Activated CD8-positive, alpha-beta T cell treated with anti-CD3 and anti-CD28 coated beads for 36 hours (primary cell): ENCODE measurements around the gene YPEL3. TPM values are rescaled to one million over a fixed set of nuclear protein-coding genes. Genes with fewer than 3 reads are reported as not detected.
A peak's percentile ranks its signal among the peaks of the same experiment; 100 is the strongest.

Experiments used
- ATAC-seq: fragments of 200-7000 bp; cut with Tn5 transposase; one replicate; pipeline ENCODE4 v1.10.0; 2021; ENCODE audit warnings: mild to moderate bottlenecking, moderate library complexity
- CTCF ChIA-PET: fragments of 350-600 bp; sonication (Branson Sonifier 250); formaldehyde crosslinking; loops from one replicate; lab custom pipeline; 2021; ENCODE audit warnings: antibody characterized with exemption; lab: Charles Lee
- POLR2A ChIA-PET: fragments of 350-600 bp; sonication (Branson Sonifier 250); formaldehyde crosslinking; loops from one replicate; lab custom pipeline; 2021; ENCODE audit warnings: antibody characterized with exemption; lab: Charles Lee
- DNase-seq: peaks from one replicate; pipeline ENCODE4 v3.0.0-alpha.2; 2020
- H3K27ac Mint-ChIP-seq: one replicate; pipeline ENCODE4 v1.8.0; 2021; ENCODE audit warnings: mild to moderate bottlenecking, mixed read lengths
- H3K27me3 Mint-ChIP-seq: one replicate; pipeline ENCODE4 v1.8.0; 2021; ENCODE audit warnings: mixed read lengths
- H3K36me3 Mint-ChIP-seq: one replicate; pipeline ENCODE4 v1.8.0; 2021; ENCODE audit warnings: low read depth, mixed read lengths
- H3K4me1 Mint-ChIP-seq: one replicate; pipeline ENCODE4 v1.8.0; 2021; ENCODE audit warnings: low read depth, mixed read lengths
- H3K4me3 Mint-ChIP-seq: one replicate; pipeline ENCODE4 v1.8.0; 2021; ENCODE audit warnings: mild to moderate bottlenecking, moderate library complexity, mixed read lengths
- H3K9me3 Mint-ChIP-seq: one replicate; pipeline ENCODE4 v1.8.0; 2021; ENCODE audit warnings: mixed read lengths
- intact Hi-C: fragments of 100-400 bp; cut with micrococcal nuclease; formaldehyde crosslinking; loops from one replicate; pipeline ENCODE4 v1.10.0; 2022
- total RNA-seq, 2 experiments: library from RNA; stranded (reverse); gene quantifications; one replicate each; pipeline ENCODE4 v1.2.3, GENCODE V29; 2021
- TF ChIP-seq, protein P1 (sequence below): fragments of 200-600 bp; IDR thresholded peaks from one replicate; pipeline ENCODE4 v1.8.0; 2022; ENCODE audit warnings: antibody characterized with exemption, mild to moderate bottlenecking

Gene YPEL3
- total RNA-seq, 2 experiments from 2014 or later, result 17.7 to 19.5 TPM

DNA sequence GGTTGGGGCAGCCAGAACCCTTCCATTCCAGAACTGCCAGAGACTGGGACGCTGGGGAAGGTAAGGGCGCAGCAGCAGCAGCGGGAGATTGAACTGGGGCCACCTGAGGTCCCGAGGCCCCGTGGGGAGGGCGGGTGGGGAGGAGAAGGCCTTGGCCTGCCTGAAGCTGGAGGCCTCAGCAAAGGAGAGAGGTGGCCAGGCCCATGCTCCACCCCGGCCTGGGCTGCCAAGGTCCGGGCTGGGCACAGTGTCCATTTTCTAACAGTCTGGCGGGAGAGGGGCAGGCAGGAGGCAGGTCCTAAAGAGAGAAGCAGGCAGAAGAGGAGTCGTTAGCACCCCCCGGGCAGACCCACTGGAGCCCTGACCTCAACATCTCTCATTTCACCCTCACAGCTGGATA is 18.4 kb upstream of the YPEL3 start:
- no peak for ATAC-seq
- H3K27ac Mint-ChIP-seq, result no peak overlapping the region
- TF ChIP-seq, protein P1, sequence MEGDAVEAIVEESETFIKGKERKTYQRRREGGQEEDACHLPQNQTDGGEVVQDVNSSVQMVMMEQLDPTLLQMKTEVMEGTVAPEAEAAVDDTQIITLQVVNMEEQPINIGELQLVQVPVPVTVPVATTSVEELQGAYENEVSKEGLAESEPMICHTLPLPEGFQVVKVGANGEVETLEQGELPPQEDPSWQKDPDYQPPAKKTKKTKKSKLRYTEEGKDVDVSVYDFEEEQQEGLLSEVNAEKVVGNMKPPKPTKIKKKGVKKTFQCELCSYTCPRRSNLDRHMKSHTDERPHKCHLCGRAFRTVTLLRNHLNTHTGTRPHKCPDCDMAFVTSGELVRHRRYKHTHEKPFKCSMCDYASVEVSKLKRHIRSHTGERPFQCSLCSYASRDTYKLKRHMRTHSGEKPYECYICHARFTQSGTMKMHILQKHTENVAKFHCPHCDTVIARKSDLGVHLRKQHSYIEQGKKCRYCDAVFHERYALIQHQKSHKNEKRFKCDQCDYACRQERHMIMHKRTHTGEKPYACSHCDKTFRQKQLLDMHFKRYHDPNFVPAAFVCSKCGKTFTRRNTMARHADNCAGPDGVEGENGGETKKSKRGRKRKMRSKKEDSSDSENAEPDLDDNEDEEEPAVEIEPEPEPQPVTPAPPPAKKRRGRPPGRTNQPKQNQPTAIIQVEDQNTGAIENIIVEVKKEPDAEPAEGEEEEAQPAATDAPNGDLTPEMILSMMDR, result no peak
- POLR2A ChIA-PET, result no interaction called here
- CTCF ChIA-PET, result interaction anchor here (2.8 to 5.7 kb wide), 2 partner anchors 11 to 22 kb away, joined by 21 to 36 read pairs; partner anchors contain the start of gene TBX6
- no peaks in the 10 kb centered on the region for H3K27me3 Mint-ChIP-seq
- intact Hi-C loops, result no loop called here
- H3K9me3 Mint-ChIP-seq, result no peaks in the 10 kb centered on the region
- H3K4me3 Mint-ChIP-seq, result no peak overlapping the region
- H3K4me1 Mint-ChIP-seq, result peaks cover 7% of the 10 kb centered on the region
- H3K36me3 Mint-ChIP-seq, result peaks cover 12% of the 10 kb centered on the region
- no peak for DNase-seq

GRCh38 chr16:30113711-30114333 is 17.8 kb upstream of the YPEL3 start:
- no peak for DNase-seq
- Mint-ChIP-seq H3K4me3 (no peak overlapping the region), H3K27me3 (no peaks in the 10 kb centered on the region), H3K27ac (peak overlapping the region; percentile 34), H3K36me3 (peaks cover 8% of the 10 kb centered on the region), H3K4me1 (peaks cover 6% of the 10 kb centered on the region), H3K9me3 (no peaks in the 10 kb centered on the region)
- TF ChIP-seq, protein P1, result no peak
- POLR2A ChIA-PET, result interaction anchor here (0.7 to 1.0 kb wide), 3 partner anchors 8 to 48 kb away, joined by 3 to 4 read pairs (median 3); partner anchors contain the start of gene ALDOA
- CTCF ChIA-PET, result interaction anchor here (1.0 to 5.7 kb wide), 6 partner anchors 10 to 65 kb away, joined by 3 to 36 read pairs (median 12); partner anchors contain the start of gene TBX6
- intact Hi-C loops, result no loop called here
- no peak for ATAC-seq

DNA sequence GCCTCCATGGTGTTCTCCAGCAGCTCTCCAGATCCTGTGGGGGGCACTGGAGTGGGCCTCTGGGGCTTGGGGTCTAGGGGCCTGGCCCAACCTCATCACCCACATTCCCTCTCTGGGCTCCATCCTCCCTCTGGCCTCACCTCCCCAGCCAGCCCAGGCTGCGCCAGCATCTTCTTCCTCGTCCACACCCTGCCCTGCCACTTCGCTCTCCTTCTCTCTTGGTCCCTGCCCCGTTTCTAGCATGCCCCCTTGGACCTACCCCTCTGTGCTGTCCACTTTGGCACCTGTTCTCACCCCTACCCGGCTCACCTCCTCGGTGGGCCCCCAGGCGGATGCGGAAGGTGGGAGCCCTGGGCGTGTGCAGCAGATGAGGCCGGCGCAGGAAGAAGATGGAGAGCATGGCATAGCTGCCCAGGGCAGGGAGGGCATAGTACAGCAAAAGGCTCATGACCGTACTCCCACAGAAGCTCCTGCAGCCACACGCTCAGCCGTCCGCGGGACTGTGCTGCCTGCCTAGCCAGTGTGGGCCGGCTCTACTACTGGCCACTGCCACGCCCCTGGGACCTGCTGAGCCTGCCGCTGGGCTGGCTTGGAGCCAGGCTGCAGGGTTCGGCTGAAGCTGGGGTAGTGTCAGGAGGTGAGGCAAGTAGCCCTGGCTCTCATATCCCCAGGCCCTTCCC is 17.2 kb upstream of the YPEL3 start, which contains the start of gene GDPD3:
GDPD3 (minus strand) TSS at position 507 of the 680 bp plus-strand sequence; CDS start at position 448, 59 bp downstream.
- no peak for ATAC-seq
- no peak for DNase-seq
- peak within 1 kb of the TSS; percentile 34 for H3K27ac Mint-ChIP-seq
- H3K4me1 Mint-ChIP-seq, result peaks cover 6% of the 10 kb centered on the region
- TF ChIP-seq, protein P1, result no peak
- no peaks in the 10 kb centered on the region for H3K9me3 Mint-ChIP-seq
- H3K27me3 Mint-ChIP-seq, result no peaks in the 10 kb centered on the region
- ChIA-PET POLR2A (interaction anchor here (0.7 to 1.4 kb wide), 7 partner anchors 8 to 48 kb away, joined by 3 to 6 read pairs (median 3); partner anchors contain the start of gene ALDOA), CTCF (interaction anchor here (0.6 to 5.7 kb wide), 14 partner anchors 8 to 73 kb away, joined by 3 to 36 read pairs (median 6); partner anchors contain the start of genes CORO1A, MAPK3, PPP4C and TBX6)
- no peak within 1 kb of the TSS for H3K4me3 Mint-ChIP-seq
- peaks cover 6% of the 10 kb centered on the region for H3K36me3 Mint-ChIP-seq
- intact Hi-C loops, result no loop called here

GRCh38 chr16:30112197-30113030 is 16.4 kb upstream of the YPEL3 start:
- ChIA-PET POLR2A (interaction anchor here (0.6 to 1.4 kb wide), 9 partner anchors 9 to 260 kb away, joined by 3 to 10 read pairs (median 3); partner anchors contain the start of gene ALDOA), CTCF (interaction anchor here (0.6 to 5.7 kb wide), 20 partner anchors 9 to 138 kb away, joined by 3 to 36 read pairs (median 4); partner anchors contain the start of genes C16orf92, CORO1A, MAPK3 and PPP4C)
- intact Hi-C loops, result no loop called here
- Mint-ChIP-seq H3K27me3 (no peaks in the 10 kb centered on the region), H3K36me3 (peaks cover 7% of the 10 kb centered on the region), H3K9me3 (no peaks in the 10 kb centered on the region), H3K4me1 (peaks cover 6% of the 10 kb centered on the region), H3K27ac (no peak overlapping the region), H3K4me3 (no peak overlapping the region)
- DNase-seq (peak; percentile 75), ATAC-seq (peak; percentile 79)
- TF ChIP-seq, protein P1, result peak; percentile 92
